ENCODE results near the gene COX7A2. TPM values are rescaled to one million over a fixed set of nuclear protein-coding genes. Genes with fewer than 3 reads are reported as not detected.
A peak's percentile ranks its signal among the peaks of the same experiment; 100 is the strongest.

COX7A2 gene
- total RNA-seq, 3 donors from 2014 or later (not counting 1 experiment from before 2014, with no cell fraction given), result 161 to 215 (median 166) TPM

DNA sequence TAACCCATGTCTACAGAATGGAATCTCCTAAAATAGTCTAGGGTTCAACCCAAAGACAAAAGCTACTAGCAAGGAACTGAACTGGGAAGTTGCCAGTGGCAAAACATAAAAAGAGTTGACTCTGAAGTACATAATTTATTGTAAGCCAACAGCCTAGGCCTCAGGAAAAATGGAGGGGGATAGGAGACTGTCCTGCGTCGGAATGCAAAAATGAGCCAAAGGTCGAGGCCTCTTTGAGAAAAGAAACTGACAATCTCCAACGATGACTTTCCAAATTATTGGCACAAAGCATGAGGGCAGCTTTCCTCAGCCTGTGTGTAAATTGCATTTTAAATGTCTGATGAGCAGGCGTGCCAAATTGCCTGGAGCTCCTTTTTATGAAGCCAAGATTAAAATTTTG is 39.9 kb downstream of the COX7A2 start:
- ATAC-seq (no peak), DNase-seq (no peak)
- Histone ChIP-seq H3K4me3 (ENCODE audit: low read length) (no peak overlapping the region), H3K27ac (ENCODE audit: low read length) (no peak overlapping the region), H3K36me3 (ENCODE audit: control insufficient read depth, insufficient read depth, low read length) (no peaks in the 10 kb centered on the region), H3K27me3 (ENCODE audit: control insufficient read depth, insufficient read depth, low read length) (peaks cover 53% of the 10 kb centered on the region), H3K4me1 (ENCODE audit: control insufficient read depth, insufficient read depth, low read length) (peaks cover 45% of the 10 kb centered on the region), H3K9me3 (ENCODE audit: control insufficient read depth, insufficient read depth, low read length) (no peaks in the 10 kb centered on the region)
- Mint-ChIP-seq H3K4me3 (no peak overlapping the region), H3K4me1 (peaks cover 32 to 49% of the 10 kb centered on the region in 2 donors), H3K9me3 (no peaks in the 10 kb centered on the region), H3K36me3 (no peaks in the 10 kb centered on the region), H3K27me3 (ENCODE audit: low read depth in 2 of 2) (peaks cover 63 to 76% of the 10 kb centered on the region in 2 donors), H3K27ac (no peak overlapping the region)
- TF ChIP-seq, protein P1, sequence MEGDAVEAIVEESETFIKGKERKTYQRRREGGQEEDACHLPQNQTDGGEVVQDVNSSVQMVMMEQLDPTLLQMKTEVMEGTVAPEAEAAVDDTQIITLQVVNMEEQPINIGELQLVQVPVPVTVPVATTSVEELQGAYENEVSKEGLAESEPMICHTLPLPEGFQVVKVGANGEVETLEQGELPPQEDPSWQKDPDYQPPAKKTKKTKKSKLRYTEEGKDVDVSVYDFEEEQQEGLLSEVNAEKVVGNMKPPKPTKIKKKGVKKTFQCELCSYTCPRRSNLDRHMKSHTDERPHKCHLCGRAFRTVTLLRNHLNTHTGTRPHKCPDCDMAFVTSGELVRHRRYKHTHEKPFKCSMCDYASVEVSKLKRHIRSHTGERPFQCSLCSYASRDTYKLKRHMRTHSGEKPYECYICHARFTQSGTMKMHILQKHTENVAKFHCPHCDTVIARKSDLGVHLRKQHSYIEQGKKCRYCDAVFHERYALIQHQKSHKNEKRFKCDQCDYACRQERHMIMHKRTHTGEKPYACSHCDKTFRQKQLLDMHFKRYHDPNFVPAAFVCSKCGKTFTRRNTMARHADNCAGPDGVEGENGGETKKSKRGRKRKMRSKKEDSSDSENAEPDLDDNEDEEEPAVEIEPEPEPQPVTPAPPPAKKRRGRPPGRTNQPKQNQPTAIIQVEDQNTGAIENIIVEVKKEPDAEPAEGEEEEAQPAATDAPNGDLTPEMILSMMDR (IDR thresholded peaks at IDR 0.05), result no peak
- WGBS (ENCODE audit: insufficient coverage), result 58% methylated on average over 5 of the region's 5 CpGs
- intact Hi-C loops (cut with micrococcal nuclease), result no loop called here

DNA sequence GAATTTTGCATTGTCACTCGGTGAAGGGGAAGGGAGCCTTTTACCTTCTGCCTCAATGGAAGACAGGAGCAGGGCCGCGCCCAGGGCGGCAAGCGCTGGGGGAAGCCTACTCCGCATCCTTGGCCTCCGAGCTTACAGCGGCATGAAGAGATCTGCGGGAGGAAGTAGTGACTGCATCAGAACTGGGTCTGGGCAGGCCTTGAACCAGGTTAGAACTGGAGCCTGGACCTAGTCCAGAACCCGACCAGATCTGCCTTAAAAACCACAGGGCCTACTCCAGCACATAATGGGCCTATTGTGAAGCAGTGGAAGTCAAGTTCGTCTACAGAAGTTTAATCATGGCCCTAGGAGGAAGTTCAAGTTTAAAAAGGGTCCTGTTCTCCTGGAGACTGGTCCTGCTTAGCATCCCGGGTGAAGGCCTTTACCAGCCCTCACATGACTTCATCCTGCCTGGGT is 40.9 kb downstream of the COX7A2 start:
- H3K9me3 ChIP-seq (ENCODE audit: control insufficient read depth, insufficient read depth, low read length), result no peaks in the 10 kb centered on the region
- Mint-ChIP-seq H3K4me3 (no peak overlapping the region), H3K4me1 (peaks cover 21 to 40% of the 10 kb centered on the region in 2 donors), H3K9me3 (no peaks in the 10 kb centered on the region), H3K36me3 (no peaks in the 10 kb centered on the region), H3K27me3 (ENCODE audit: low read depth in 2 of 2) (peaks cover 57 to 65% of the 10 kb centered on the region in 2 donors), H3K27ac (no peak overlapping the region)
- H3K4me3 ChIP-seq (ENCODE audit: low read length), result no peak overlapping the region
- DNase-seq (no peak), ATAC-seq (no peak)
- no peak overlapping the region for H3K27ac ChIP-seq (ENCODE audit: low read length)
- TF ChIP-seq, protein P1 (IDR thresholded peaks at IDR 0.05), result no peak
- peaks cover 47% of the 10 kb centered on the region for H3K27me3 ChIP-seq (ENCODE audit: control insufficient read depth, insufficient read depth, low read length)
- 27% methylated on average over 12 of the region's 12 CpGs for WGBS (ENCODE audit: insufficient coverage)
- intact Hi-C loops (cut with micrococcal nuclease), result no loop called here
- peaks cover 35% of the 10 kb centered on the region for H3K4me1 ChIP-seq (ENCODE audit: control insufficient read depth, insufficient read depth, low read length)
- no peaks in the 10 kb centered on the region for H3K36me3 ChIP-seq (ENCODE audit: control insufficient read depth, insufficient read depth, low read length)

- Histone ChIP-seq H3K36me3 (ENCODE audit: control insufficient read depth, insufficient read depth, low read length) (no peaks in the 10 kb centered on the region), H3K9me3 (ENCODE audit: control insufficient read depth, insufficient read depth, low read length) (no peaks in the 10 kb centered on the region), H3K4me3 (ENCODE audit: low read length) (no peak overlapping the region), H3K4me1 (ENCODE audit: control insufficient read depth, insufficient read depth, low read length) (peaks cover 29% of the 10 kb centered on the region), H3K27me3 (ENCODE audit: control insufficient read depth, insufficient read depth, low read length) (peaks cover 45% of the 10 kb centered on the region), H3K27ac (ENCODE audit: low read length) (no peak overlapping the region)
- H3K9me3 Mint-ChIP-seq, result no peaks in the 10 kb centered on the region
- H3K36me3 Mint-ChIP-seq, result no peaks in the 10 kb centered on the region
- ATAC-seq (no peak), DNase-seq (peak in 1 of 2 donors; percentile 13)
- H3K27me3 Mint-ChIP-seq (ENCODE audit: low read depth in 2 of 2), result peaks cover 51 to 59% of the 10 kb centered on the region in 2 donors
- TF ChIP-seq, protein P1 (IDR thresholded peaks at IDR 0.05), result no peak
- WGBS (ENCODE audit: insufficient coverage), result 7% methylated on average over 46 of the region's 46 CpGs
- intact Hi-C loops (cut with micrococcal nuclease), result no loop called here
- no peak overlapping the region for H3K4me3 Mint-ChIP-seq
- H3K4me1 Mint-ChIP-seq, result peaks cover 15 to 33% of the 10 kb centered on the region in 2 donors
- H3K27ac Mint-ChIP-seq, result no peak overlapping the region
Observed at GRCh38 chr6:75201901-75202672, 41.5 kb downstream of the COX7A2 start.

Data from natural killer cell (primary cell).